Measurements from ENCODE around the gene MAB21L2.

MAB21L2 gene

GRCh38 chr4:150591904-150592303 is 10.0 kb downstream of the MAB21L2 start:
- intact Hi-C loops (cut with DNase I) = no loop called here
- DNase-seq = no peak

GRCh38 chr4:150593996-150594395 is 12.0 kb downstream of the MAB21L2 start:
- DNase-seq = no peak
- intact Hi-C loops (cut with DNase I) = no loop called here

DNA sequence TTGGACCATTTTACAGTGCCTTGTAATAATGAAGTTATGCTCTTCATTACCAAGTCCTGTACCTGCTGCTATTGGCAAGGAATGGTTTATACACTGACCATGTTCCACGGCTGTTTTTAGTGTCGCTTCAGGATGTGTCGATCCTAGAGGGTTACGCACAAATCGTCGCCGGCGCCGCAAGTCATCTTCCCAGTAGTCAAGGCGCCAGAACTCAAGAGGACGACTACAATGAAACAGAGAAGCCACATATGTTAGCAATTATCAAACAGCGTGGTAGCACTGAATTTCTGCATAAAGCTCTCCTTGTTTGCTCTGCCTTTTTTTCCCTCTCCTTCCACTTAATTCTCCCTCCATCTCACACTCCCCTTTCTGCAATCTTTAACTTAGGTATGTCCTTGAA is 17.0 kb downstream of the MAB21L2 start:
- intact Hi-C loops (cut with DNase I) = no loop called here
- DNase-seq = no peak

DNA sequence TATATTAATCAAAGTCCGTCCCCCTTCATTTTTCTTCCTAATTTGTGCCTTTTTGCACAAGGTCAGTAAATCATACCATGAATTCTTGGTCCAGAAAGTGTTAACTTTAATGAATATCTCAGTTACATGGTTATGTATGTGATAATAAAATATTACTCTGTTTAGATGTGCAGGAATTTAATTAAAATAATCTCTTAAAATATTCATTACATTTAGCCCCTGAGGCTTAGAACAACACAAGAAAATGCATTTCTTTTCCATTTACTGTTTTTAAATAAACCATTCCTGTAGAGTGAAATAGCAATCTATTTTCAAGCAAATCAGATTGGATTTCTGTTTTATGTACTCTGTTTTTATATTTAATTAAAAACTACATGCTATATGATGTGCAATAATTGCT is 17.6 kb downstream of the MAB21L2 start:
- DNase-seq = no peak
- intact Hi-C loops (cut with DNase I) = no loop called here

- no peak for DNase-seq
- intact Hi-C loops (cut with DNase I) = no loop called here
Measured at GRCh38 chr4:150600812-150601445, 19.0 kb downstream of the MAB21L2 start.

DNA sequence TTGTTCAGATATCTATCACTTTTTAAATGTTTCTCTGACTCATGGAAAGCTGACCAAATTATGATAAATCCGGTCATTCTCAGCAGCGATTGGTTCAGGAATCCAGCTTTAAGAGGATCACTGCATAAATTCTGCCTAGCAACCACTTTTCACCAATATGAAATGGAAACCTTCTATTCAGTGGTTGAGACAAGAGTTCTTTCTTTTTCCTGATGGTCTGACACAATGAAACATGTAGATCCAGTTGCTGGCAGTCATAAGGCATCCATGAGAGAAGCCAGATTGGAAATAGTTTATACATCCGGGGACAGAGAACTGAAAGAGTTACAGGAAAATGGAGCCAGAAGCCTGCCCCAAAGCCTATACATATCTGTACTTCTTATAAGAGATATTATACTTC is 27.2 kb downstream of the MAB21L2 start:
- intact Hi-C loops (cut with DNase I) = no loop called here
- no peak for DNase-seq

DNA sequence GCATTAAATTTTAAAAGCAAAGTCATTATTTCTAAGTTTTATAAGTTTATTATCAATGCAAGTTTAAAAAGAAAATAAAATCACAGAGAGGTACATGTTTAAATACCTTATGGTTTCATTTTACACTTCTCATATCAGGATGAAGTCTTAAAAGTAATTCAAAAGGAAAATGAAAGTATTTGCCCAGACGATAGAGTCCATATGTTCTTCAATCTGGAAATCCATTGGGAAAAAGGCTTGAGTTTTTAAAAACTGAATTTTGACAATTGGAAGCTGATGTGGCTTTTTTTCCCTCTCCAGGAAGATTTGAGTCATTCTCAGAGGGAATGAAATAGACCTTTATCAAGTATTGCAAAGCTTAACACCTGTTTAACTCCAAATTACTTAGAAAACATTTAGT is 37.1 kb downstream of the MAB21L2 start:
- intact Hi-C loops (cut with DNase I) = no loop called here
- DNase-seq = no peak

DNA sequence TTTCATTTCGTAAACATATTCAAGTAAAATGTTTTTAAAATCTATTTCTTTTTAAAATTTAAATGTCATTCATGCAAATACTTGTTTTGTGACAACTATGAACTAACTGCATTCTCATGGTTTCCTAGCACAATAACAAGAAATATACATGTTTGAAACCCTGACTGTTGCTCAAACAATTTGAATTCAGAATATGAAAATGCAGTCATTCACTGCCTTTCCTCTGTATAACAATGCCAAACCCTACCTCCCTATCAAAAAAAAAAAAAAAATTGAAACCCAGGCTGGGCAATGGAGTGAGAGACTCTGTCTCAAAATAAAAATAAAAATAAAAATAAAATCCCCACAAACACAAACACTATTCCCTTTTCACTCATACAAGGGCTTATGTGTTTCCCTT is 42.1 kb downstream of the MAB21L2 start:
- no peak for DNase-seq
- intact Hi-C loops (cut with DNase I) = no loop called here

DNA sequence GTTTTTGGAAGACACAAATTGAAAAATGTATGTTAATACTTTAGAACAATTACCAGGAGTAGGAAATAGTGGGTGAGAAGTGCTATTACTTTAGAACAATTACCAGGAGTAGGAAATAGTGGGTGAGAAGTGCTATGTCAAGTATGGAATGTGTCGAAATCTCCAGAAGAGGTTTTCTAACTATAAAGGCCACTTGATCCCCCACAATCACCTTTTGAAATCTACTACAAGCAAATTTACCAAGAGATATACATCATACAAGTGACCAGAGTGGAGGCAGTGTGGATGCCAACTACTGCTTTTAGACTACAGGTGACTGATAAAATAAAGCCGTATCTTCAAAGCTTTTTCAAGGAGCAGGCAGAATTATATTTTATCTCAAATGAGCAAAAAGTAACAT is 43.1 kb downstream of the MAB21L2 start:
- intact Hi-C loops (cut with DNase I) = no loop called here

GRCh38 chr4:150628073-150628472 is 46.1 kb downstream of the MAB21L2 start:
- no peak for DNase-seq
- intact Hi-C loops (cut with DNase I) = no loop called here

More for the DNA sequence above, 43.1 kb downstream of the MAB21L2 start:
- no peak for DNase-seq

- intact Hi-C loops (cut with DNase I) = no loop called here
- no peak for DNase-seq
Measured at GRCh38 chr4:150632639-150633038, 50.7 kb downstream of the MAB21L2 start.
